Ovary (tissue), 9 donors: Measurements from ENCODE around the gene FILIP1L. TPM values are rescaled to one million over a fixed set of nuclear protein-coding genes. Genes with fewer than 3 reads are reported as not detected.

Source experiments
- DNase-seq, 5 donors: peaks; one replicate each; pipeline ENCODE4 v3.0.0-alpha.2; 2019 to 2020
- H3K27ac ChIP-seq, 2 donors: fragments of 200-600 bp; one replicate each; pipeline versions ENCODE4 v1.5.1 to v1.8.0; 2019 to 2022
- H3K27me3 ChIP-seq: fragments of 200-600 bp; one replicate; pipeline ENCODE4 v1.8.0; 2022
- H3K36me3 ChIP-seq: fragments of 200-600 bp; sonication (generic); one replicate; pipeline ENCODE4 v1.5.1; 2019
- H3K4me1 ChIP-seq: one replicate; pipeline ENCODE4 v1.8.1; 2013; ENCODE audit warnings: mild to moderate bottlenecking, moderate library complexity; ENCODE audit not compliant: insufficient read depth
- H3K4me3 ChIP-seq: fragments of 200-600 bp; sonication (generic); one replicate; pipeline ENCODE4 v1.5.1; 2017
- H3K9me3 ChIP-seq, 2 donors: fragments of 200-600 bp in 1 of 2; sonication (generic) in 1 of 2; one replicate each; pipeline versions ENCODE4 v1.5.1 to v1.8.1; 2013 to 2019; ENCODE audit warnings: mild to moderate bottlenecking in 1 of 2, moderate library complexity in 1 of 2
- CTCF ChIP-seq, 3 donors: fragments of 450-650 bp in 2 of 3; fragments of 200-600 bp in 1 of 3; IDR thresholded peaks; one replicate each; pipeline versions ENCODE4 v1.5.1 to v1.8.0; 2016 to 2022; ENCODE audit warnings: antibody characterized with exemption in 3 of 3, mild to moderate bottlenecking in 1 of 3
- EP300 ChIP-seq: sonication (generic); formaldehyde crosslinking; IDR thresholded peaks from one replicate; pipeline ENCODE4 v1.6.1; 2017; ENCODE audit warnings: antibody characterized with exemption
- POLR2A ChIP-seq: fragments of 450-650 bp; IDR thresholded peaks from one replicate; pipeline ENCODE4 v1.6.1; 2017; ENCODE audit warnings: antibody characterized with exemption, mild to moderate bottlenecking, moderate library complexity
- WGBS, 3 donors: extraction: QIAGEN DNeasy Blood & Tissue Kit in 1 of 3; methylation state at CpG; one replicate each; pipeline versions ENCODE4 v1.1.5 to v1.1.7; 2013 to 2017; 5-methylcytosine and 5-hydroxymethylcytosine counted together
- intact Hi-C, 4 donors: fragments of 100-400 bp; cut with DNase I; formaldehyde crosslinking; loops; one replicate each; pipeline versions ENCODE4 v1.11.0 to v1.15.1; 2022 to 2023
- polyA plus RNA-seq, 2 donors: library from polyadenylated mRNA; stranded (reverse); fragments of 200-250 nt in 1 of 2; fragments of 350-450 nt in 1 of 2; fragmentation: Illumina TruSeq in 1 of 2; extraction: RNeasy Lipid Tissue Mini Kit (QIAGEN cat#74804) in 1 of 2; gene quantifications; one replicate each; pipeline ENCODE4 v1.2.3, GENCODE V29; 2013 to 2014
- total RNA-seq, 7 donors: library from RNA; depleted of rRNA in 2 of 7; stranded (reverse); fragments of >200 nt in 2 of 7; fragmentation: NEBNext Ultra II Directional in 3 of 7; extraction: Animal tissue kit (Norgen Biotek cat#: 25700) in 3 of 7; gene quantifications; one replicate each; pipeline versions ENCODE4 v1.1.0 to v1.2.4, GENCODE V29; 2016 to 2023
- donor health status: DM: no; HTN: no; CAD: no; lungs with moderate emphysema.
- donor health status: DM: no; HTN: no; CAD: no.
- donor health status: Bipolar disorder and iron deficiency.
- donor health status: DM: yes; HTN: yes; CAD: no.
- donor health status: DM: no; HTN: no; CAD: no.
- donor health status: DM: yes; HTN: yes; CAD: no.

The FILIP1L gene
- total and polyA plus RNA-seq, 9 donors = 23.7 to 174 (median 110) TPM

GRCh38 chr3:99884484-99884883 is 229.8 kb downstream of the FILIP1L start:
- Histone ChIP-seq H3K9me3 (no peaks in the 10 kb centered on the region), H3K27me3 (no peaks in the 10 kb centered on the region), H3K4me1 (no peaks in the 10 kb centered on the region), H3K27ac (no peak overlapping the region), H3K4me3 (no peak overlapping the region), H3K36me3 (no peaks in the 10 kb centered on the region)
- intact Hi-C loops = no loop called here
- WGBS, 3 donors = 80 to 84% (median 83%) methylated on average over 2 of the region's 2 CpGs
- no peak for TF ChIP-seq EP300
- TF ChIP-seq CTCF (IDR thresholded peaks at IDR 0.05) = no peak
- no peak for TF ChIP-seq POLR2A
- DNase-seq = no peak

DNA sequence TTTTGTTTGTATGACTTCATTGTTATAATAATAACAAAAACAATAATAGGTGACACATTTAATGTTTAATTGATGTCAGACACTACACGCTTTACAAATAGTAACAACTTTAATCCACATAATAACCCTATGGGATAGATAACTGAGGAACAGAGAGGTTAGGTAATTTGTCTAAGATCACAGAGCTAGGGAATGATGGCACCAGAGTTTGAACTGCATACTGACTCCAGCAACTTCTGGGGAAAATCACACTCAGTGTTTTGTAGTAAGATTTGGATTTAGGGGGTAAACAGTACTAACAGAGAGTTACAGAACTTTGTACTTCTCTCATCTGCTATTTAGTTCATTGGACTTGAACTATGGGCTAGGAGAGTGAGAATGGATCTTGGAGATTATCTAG is 230.6 kb downstream of the FILIP1L start:
- H3K36me3 ChIP-seq = no peaks in the 10 kb centered on the region
- intact Hi-C loops = no loop called here
- TF ChIP-seq POLR2A = no peak
- TF ChIP-seq CTCF (IDR thresholded peaks at IDR 0.05) = no peak
- TF ChIP-seq EP300 = no peak
- H3K27ac ChIP-seq = no peak overlapping the region
- no peaks in the 10 kb centered on the region for H3K4me1 ChIP-seq
- no peak for DNase-seq
- no peaks in the 10 kb centered on the region for H3K9me3 ChIP-seq
- H3K4me3 ChIP-seq = no peak overlapping the region
- WGBS, 3 donors = 96 to 100% (median 100%) methylated on average over 1 of the region's 1 CpG
- H3K27me3 ChIP-seq = no peaks in the 10 kb centered on the region

- Histone ChIP-seq H3K4me1 (no peaks in the 10 kb centered on the region), H3K36me3 (no peaks in the 10 kb centered on the region), H3K4me3 (no peak overlapping the region), H3K9me3 (no peaks in the 10 kb centered on the region), H3K27ac (no peak overlapping the region), H3K27me3 (no peaks in the 10 kb centered on the region)
- DNase-seq = no peak
- TF ChIP-seq EP300 = no peak
- no peak for TF ChIP-seq POLR2A
- no peak for TF ChIP-seq CTCF (IDR thresholded peaks at IDR 0.05)
- intact Hi-C loops = no loop called here
- WGBS, 3 donors = 80 to 94% (median 94%) methylated on average over 2 of the region's 2 CpGs
Observed at GRCh38 chr3:99883138-99883461, 231.2 kb downstream of the FILIP1L start.

GRCh38 chr3:99882436-99883137 is 231.7 kb downstream of the FILIP1L start:
- H3K9me3 ChIP-seq = no peaks in the 10 kb centered on the region
- no peak for DNase-seq
- 89 to 100% (median 100%) methylated on average over 1 of the region's 1 CpG for WGBS, 3 donors
- no peak overlapping the region for H3K27ac ChIP-seq
- no peaks in the 10 kb centered on the region for H3K36me3 ChIP-seq
- TF ChIP-seq POLR2A (no peak), EP300 (no peak), CTCF (IDR thresholded peaks at IDR 0.05) (no peak)
- H3K4me3 ChIP-seq = no peak overlapping the region
- H3K27me3 ChIP-seq = no peaks in the 10 kb centered on the region
- H3K4me1 ChIP-seq = no peaks in the 10 kb centered on the region
- intact Hi-C loops = no loop called here
